Measurements from ENCODE around the gene ZW10. TPM values are rescaled to one million over a fixed set of nuclear protein-coding genes. Genes with fewer than 3 reads are reported as not detected.

Gene ZW10, protein sequence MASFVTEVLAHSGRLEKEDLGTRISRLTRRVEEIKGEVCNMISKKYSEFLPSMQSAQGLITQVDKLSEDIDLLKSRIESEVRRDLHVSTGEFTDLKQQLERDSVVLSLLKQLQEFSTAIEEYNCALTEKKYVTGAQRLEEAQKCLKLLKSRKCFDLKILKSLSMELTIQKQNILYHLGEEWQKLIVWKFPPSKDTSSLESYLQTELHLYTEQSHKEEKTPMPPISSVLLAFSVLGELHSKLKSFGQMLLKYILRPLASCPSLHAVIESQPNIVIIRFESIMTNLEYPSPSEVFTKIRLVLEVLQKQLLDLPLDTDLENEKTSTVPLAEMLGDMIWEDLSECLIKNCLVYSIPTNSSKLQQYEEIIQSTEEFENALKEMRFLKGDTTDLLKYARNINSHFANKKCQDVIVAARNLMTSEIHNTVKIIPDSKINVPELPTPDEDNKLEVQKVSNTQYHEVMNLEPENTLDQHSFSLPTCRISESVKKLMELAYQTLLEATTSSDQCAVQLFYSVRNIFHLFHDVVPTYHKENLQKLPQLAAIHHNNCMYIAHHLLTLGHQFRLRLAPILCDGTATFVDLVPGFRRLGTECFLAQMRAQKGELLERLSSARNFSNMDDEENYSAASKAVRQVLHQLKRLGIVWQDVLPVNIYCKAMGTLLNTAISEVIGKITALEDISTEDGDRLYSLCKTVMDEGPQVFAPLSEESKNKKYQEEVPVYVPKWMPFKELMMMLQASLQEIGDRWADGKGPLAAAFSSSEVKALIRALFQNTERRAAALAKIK
- total RNA-seq = 10 to 100 TPM in 1 of 4 donors, 1 to 10 TPM in 3; 5.6 to 11.9 (median 8.6) TPM

DNA sequence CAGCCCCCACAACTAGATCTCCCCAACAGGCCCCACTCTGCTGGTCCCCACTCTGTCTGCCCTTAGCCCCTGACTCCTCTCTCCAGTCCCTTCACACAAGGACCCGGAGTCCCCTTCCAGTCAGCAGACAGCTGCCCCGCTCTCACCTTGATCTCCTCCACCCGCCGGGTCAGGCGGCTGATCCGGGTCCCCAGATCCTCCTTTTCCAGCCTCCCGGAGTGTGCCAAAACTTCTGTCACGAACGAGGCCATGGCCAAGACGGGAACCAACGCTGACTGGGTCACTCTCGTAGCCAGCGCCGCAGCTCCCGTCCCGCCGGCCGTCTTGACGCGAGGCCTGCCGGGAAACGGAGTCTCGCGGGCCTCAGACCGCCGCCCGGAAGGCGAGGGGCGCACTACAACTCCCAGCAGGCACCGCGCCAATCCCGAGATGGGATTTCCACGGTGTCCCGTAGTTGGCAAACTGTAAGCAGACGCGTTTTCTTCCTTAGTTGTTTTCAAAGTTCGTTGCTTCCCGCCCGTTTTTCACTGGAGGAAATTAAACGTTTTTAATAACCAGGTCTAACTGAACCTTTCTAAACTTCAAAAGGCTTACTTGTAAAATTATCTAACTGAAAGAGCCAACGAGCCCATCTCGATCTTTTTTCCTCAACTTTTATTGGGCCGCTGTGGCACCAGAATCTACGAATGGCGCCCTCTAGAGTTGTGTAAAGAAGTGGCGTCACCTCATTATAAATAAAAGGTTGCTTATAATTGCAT lies at the start of gene ZW10:
ZW10 (minus strand) TSS at position 277 of the 758 bp plus-strand sequence; CDS start at position 251, 26 bp downstream.
- H3K27me3 ChIP-seq = no peaks in the 10 kb centered on the region
- H3K36me3 ChIP-seq = no peaks in the 10 kb centered on the region
- peak; percentile 98 for DNase-seq
- no peaks in the 10 kb centered on the region for H3K9me3 ChIP-seq
- TF ChIP-seq, protein P1, sequence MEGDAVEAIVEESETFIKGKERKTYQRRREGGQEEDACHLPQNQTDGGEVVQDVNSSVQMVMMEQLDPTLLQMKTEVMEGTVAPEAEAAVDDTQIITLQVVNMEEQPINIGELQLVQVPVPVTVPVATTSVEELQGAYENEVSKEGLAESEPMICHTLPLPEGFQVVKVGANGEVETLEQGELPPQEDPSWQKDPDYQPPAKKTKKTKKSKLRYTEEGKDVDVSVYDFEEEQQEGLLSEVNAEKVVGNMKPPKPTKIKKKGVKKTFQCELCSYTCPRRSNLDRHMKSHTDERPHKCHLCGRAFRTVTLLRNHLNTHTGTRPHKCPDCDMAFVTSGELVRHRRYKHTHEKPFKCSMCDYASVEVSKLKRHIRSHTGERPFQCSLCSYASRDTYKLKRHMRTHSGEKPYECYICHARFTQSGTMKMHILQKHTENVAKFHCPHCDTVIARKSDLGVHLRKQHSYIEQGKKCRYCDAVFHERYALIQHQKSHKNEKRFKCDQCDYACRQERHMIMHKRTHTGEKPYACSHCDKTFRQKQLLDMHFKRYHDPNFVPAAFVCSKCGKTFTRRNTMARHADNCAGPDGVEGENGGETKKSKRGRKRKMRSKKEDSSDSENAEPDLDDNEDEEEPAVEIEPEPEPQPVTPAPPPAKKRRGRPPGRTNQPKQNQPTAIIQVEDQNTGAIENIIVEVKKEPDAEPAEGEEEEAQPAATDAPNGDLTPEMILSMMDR (IDR thresholded peaks at IDR 0.05) = peak; percentile 80 to 88 (median 87)
- peak; percentile 51 for TF ChIP-seq POLR2A (IDR thresholded peaks at IDR 0.05)
- TF ChIP-seq EP300 (IDR thresholded peaks at IDR 0.05; ENCODE audit: low read depth) = no peak
- peak; percentile 70 to 74 (median 74) for TF ChIP-seq POLR2AphosphoS5 (IDR thresholded peaks at IDR 0.05)
- intact Hi-C loops (cut with DNase I; ENCODE audit: low total_unique reads) = no loop called here
- WGBS, 2 donors (ENCODE audit: low coverage in 1 of 2) = 0% methylated on average over 7 to 41 of the region's 46 CpGs
- peak within 1 kb of the TSS; percentile 60 to 92 (median 84) for H3K4me3 ChIP-seq
- H3K4me1 ChIP-seq = peaks cover 6 to 12% (median 9%) of the 10 kb centered on the region in 4 donors
- peak within 1 kb of the TSS; percentile 83 to 91 (median 86) for H3K27ac ChIP-seq
- in situ Hi-C loops (cut with MboI; ENCODE audit: low pct_ligation_motif_present in 1 of 4, low pct_unique_long_range_greater_than_20kb in 1 of 4, low sequenced_read_pairs in 3 of 4) = no loop called here

DNA sequence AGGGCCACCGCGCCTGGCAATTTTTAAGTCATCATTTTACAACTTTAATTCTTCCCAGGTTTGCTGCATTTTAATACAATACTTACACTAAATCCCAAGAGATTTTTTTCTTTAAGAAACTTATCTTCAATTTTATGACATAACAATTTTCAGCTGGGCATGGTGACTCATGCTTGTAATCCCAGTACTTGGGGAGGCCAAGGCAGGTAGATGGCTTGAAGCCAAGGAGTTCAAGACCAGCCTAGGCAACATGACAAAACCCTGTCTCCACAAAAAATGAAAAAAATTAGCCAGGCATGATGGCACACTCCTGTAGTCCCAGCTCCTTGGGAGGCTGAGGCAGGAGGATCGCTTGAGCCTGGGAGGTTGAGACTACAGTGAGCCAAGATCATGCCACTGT lies 44.9 kb upstream of the ZW10 start:
- H3K27me3 ChIP-seq = no peaks in the 10 kb centered on the region
- TF ChIP-seq, protein P1 (IDR thresholded peaks at IDR 0.05) = no peak
- TF ChIP-seq EP300 (IDR thresholded peaks at IDR 0.05; ENCODE audit: low read depth) = no peak
- no peak for TF ChIP-seq POLR2AphosphoS5 (IDR thresholded peaks at IDR 0.05)
- TF ChIP-seq POLR2A (IDR thresholded peaks at IDR 0.05) = no peak
- 98 to 100% methylated on average over 1 to 3 of the region's 3 CpGs for WGBS, 2 donors (ENCODE audit: low coverage in 1 of 2)
- DNase-seq = no peak
- no peak overlapping the region for H3K27ac ChIP-seq
- peaks cover 0 to 28% (median 6%) of the 10 kb centered on the region in 4 donors for H3K36me3 ChIP-seq
- in situ Hi-C loops (cut with MboI; ENCODE audit: low pct_ligation_motif_present in 1 of 4, low pct_unique_long_range_greater_than_20kb in 1 of 4, low sequenced_read_pairs in 3 of 4) (no loop called here), intact Hi-C loops (cut with DNase I; ENCODE audit: low total_unique reads) (no loop called here)
- no peaks in the 10 kb centered on the region for H3K9me3 ChIP-seq
- no peaks in the 10 kb centered on the region for H3K4me1 ChIP-seq
- H3K4me3 ChIP-seq = no peak overlapping the region

DNA sequence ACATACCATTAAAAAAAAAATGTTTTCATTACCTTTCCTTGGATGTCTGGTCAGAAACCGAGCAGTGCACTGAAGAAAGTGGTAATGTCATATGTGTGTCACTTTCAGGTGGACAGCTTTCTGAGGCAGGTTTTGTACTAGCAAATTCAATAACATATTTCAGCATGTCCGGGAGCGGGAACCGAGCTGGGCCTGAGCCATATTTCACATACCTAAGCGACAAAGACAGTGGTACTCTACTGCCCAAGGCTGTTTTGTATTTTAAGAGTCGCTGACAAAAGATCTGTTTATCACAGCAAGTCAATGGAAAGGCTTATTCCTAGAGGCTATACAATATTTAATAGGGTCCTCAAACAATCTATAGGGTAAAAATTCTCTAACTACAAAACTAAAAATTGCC lies 44.1 kb upstream of the ZW10 start:
- Histone ChIP-seq H3K4me1 (no peaks in the 10 kb centered on the region), H3K4me3 (no peak overlapping the region), H3K9me3 (no peaks in the 10 kb centered on the region), H3K27ac (no peak overlapping the region), H3K27me3 (no peaks in the 10 kb centered on the region), H3K36me3 (peaks cover 0 to 20% (median 3%) of the 10 kb centered on the region in 4 donors)
- WGBS, 2 donors (ENCODE audit: low coverage in 1 of 2) = 93 to 96% methylated on average over 3 to 6 of the region's 6 CpGs
- in situ Hi-C loops (cut with MboI; ENCODE audit: low pct_ligation_motif_present in 1 of 4, low pct_unique_long_range_greater_than_20kb in 1 of 4, low sequenced_read_pairs in 3 of 4) = no loop called here
- DNase-seq = no peak
- intact Hi-C loops (cut with DNase I; ENCODE audit: low total_unique reads) = no loop called here
- TF ChIP-seq POLR2A (IDR thresholded peaks at IDR 0.05) = no peak
- no peak for TF ChIP-seq POLR2AphosphoS5 (IDR thresholded peaks at IDR 0.05)
- TF ChIP-seq EP300 (IDR thresholded peaks at IDR 0.05; ENCODE audit: low read depth) = no peak
- TF ChIP-seq, protein P1 (IDR thresholded peaks at IDR 0.05) = no peak

Measured in transverse colon (tissue), 4 donors.